ENCODE measurements around the gene ZFP36L2. TPM values are rescaled to one million over a fixed set of nuclear protein-coding genes. Genes with fewer than 3 reads are reported as not detected.

Gene ZFP36L2
- total RNA-seq, 4 donors from 2014 or later: 81.7 to 117 (median 85.7) TPM

DNA sequence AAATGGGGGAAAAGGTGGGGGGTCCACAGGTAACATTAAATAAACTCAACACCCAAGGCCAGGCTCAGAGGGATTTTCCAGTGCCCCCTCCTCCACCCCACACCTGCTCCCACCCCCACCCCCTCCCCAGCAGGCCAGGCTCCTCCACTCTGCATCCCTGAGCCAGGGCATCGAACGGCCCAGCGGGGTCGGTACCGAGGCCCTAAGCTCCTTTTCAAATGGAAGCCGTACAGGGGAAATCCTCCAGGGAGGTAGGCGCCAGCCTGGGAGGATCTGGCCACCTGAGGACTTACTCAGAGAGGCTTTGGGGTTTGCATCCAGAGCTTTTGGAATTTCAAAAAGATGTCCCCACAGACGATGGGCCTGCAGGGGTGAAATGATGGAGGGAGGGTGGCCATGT, 46.5 kb downstream of the ZFP36L2 start:
- DNase-seq (ENCODE audit: extremely low spot score): no peak
- H3K9me3 ChIP-seq: peaks cover 0 to 15% (median 9%) of the 10 kb centered on the region in 4 donors
- intact Hi-C loops (cut with DNase I): no loop called here
- peaks cover 17 to 25% (median 19%) of the 10 kb centered on the region in 4 donors for H3K4me1 ChIP-seq
- 96% methylated on average over 8 of the region's 8 CpGs for WGBS
- no peaks in the 10 kb centered on the region for H3K36me3 ChIP-seq
- H3K27me3 ChIP-seq: no peaks in the 10 kb centered on the region
- H3K27ac ChIP-seq (replicated peaks in 1 of 4): peak overlapping the region in 2 of 4 donors; percentile 37 to 65
- TF ChIP-seq EP300 (IDR thresholded peaks at IDR 0.05) (no peak), POLR2A (IDR thresholded peaks at IDR 0.05; ENCODE audit: low read depth) (no peak), POLR2AphosphoS5 (IDR thresholded peaks at IDR 0.05) (no peak)
- TF ChIP-seq, protein P1, sequence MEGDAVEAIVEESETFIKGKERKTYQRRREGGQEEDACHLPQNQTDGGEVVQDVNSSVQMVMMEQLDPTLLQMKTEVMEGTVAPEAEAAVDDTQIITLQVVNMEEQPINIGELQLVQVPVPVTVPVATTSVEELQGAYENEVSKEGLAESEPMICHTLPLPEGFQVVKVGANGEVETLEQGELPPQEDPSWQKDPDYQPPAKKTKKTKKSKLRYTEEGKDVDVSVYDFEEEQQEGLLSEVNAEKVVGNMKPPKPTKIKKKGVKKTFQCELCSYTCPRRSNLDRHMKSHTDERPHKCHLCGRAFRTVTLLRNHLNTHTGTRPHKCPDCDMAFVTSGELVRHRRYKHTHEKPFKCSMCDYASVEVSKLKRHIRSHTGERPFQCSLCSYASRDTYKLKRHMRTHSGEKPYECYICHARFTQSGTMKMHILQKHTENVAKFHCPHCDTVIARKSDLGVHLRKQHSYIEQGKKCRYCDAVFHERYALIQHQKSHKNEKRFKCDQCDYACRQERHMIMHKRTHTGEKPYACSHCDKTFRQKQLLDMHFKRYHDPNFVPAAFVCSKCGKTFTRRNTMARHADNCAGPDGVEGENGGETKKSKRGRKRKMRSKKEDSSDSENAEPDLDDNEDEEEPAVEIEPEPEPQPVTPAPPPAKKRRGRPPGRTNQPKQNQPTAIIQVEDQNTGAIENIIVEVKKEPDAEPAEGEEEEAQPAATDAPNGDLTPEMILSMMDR (IDR thresholded peaks at IDR 0.05): no peak
- H3K4me3 ChIP-seq: no peak overlapping the region

GRCh38 chr2:43178602-43179542, 47.5 kb downstream of the ZFP36L2 start:
- Histone ChIP-seq H3K27me3 (no peaks in the 10 kb centered on the region), H3K4me3 (no peak overlapping the region), H3K27ac (replicated peaks in 1 of 4) (peak overlapping the region; percentile 60 to 73 (median 68)), H3K4me1 (peaks cover 17 to 30% (median 22%) of the 10 kb centered on the region in 4 donors), H3K36me3 (no peaks in the 10 kb centered on the region), H3K9me3 (peaks cover 0 to 24% (median 15%) of the 10 kb centered on the region in 4 donors)
- DNase-seq (ENCODE audit: extremely low spot score): peak; percentile 93
- TF ChIP-seq, protein P1 (IDR thresholded peaks at IDR 0.05): no peak
- TF ChIP-seq POLR2AphosphoS5 (IDR thresholded peaks at IDR 0.05) (peak; percentile 17 to 53), EP300 (IDR thresholded peaks at IDR 0.05) (no peak)
- intact Hi-C loops (cut with DNase I): no loop called here
- WGBS: 44% methylated on average over 17 of the region's 18 CpGs

- Histone ChIP-seq H3K9me3 (peaks cover 0 to 24% (median 15%) of the 10 kb centered on the region in 4 donors), H3K27ac (replicated peaks in 1 of 4) (peak overlapping the region; percentile 60 to 73 (median 68)), H3K36me3 (no peaks in the 10 kb centered on the region), H3K4me3 (no peak overlapping the region), H3K27me3 (no peaks in the 10 kb centered on the region), H3K4me1 (peaks cover 17 to 36% (median 28%) of the 10 kb centered on the region in 4 donors)
- no peak for DNase-seq (ENCODE audit: extremely low spot score)
- TF ChIP-seq POLR2A (IDR thresholded peaks at IDR 0.05; ENCODE audit: low read depth) (no peak), EP300 (IDR thresholded peaks at IDR 0.05) (no peak), POLR2AphosphoS5 (IDR thresholded peaks at IDR 0.05) (no peak)
- TF ChIP-seq, protein P1 (IDR thresholded peaks at IDR 0.05): no peak
- intact Hi-C loops (cut with DNase I): no loop called here
- WGBS: 72% methylated on average over 7 of the region's 7 CpGs
These were observed 48.3 kb downstream of the ZFP36L2 start for GRCh38 chr2:43178055-43178598.

GRCh38 chr2:43176449-43176848, 50.0 kb downstream of the ZFP36L2 start:
- H3K4me1 ChIP-seq: peaks cover 17 to 42% (median 34%) of the 10 kb centered on the region in 4 donors
- no peak overlapping the region for H3K4me3 ChIP-seq
- H3K36me3 ChIP-seq: no peaks in the 10 kb centered on the region
- intact Hi-C loops (cut with DNase I): no loop called here
- no peaks in the 10 kb centered on the region for H3K27me3 ChIP-seq
- peaks cover 0 to 24% (median 15%) of the 10 kb centered on the region in 4 donors for H3K9me3 ChIP-seq
- WGBS: 100% methylated on average over 1 of the region's 1 CpG
- DNase-seq (ENCODE audit: extremely low spot score): no peak
- no peak overlapping the region for H3K27ac ChIP-seq (replicated peaks in 1 of 4)
- no peak for TF ChIP-seq EP300 (IDR thresholded peaks at IDR 0.05)
- TF ChIP-seq, protein P1 (IDR thresholded peaks at IDR 0.05): no peak
- no peak for TF ChIP-seq POLR2A (IDR thresholded peaks at IDR 0.05; ENCODE audit: low read depth)
- no peak for TF ChIP-seq POLR2AphosphoS5 (IDR thresholded peaks at IDR 0.05)
